Neural progenitor cell (in vitro differentiated cells): ENCODE measurements around the gene PLEKHG4. TPM values are rescaled to one million over a fixed set of nuclear protein-coding genes. Genes with fewer than 3 reads are reported as not detected.
A peak's percentile ranks its signal among the peaks of the same experiment; 100 is the strongest.

Experiments used
- DNase-seq: peaks from one replicate; pipeline ENCODE4 v3.0.0-alpha.2; 2016; ENCODE audit warnings: low spot score
- H2AFZ ChIP-seq: fragments of 200-600 bp; sonication (generic); replicated peaks from 2 replicates; pipeline ENCODE4 v1.6.1; 2016; ENCODE audit warnings: antibody characterized with exemption
- H3F3A ChIP-seq: fragments of 200-600 bp; sonication (generic); 2 replicates; pipeline ENCODE4 v1.6.1; 2016; ENCODE audit warnings: antibody characterized with exemption, low read depth
- H3K27ac ChIP-seq: fragments of 200-600 bp; sonication (generic); 2 replicates; pipeline ENCODE4 v1.5.1; 2016; ENCODE audit warnings: mild to moderate bottlenecking
- H3K27me3 ChIP-seq: fragments of 200-600 bp; sonication (generic); 2 replicates; pipeline ENCODE4 v1.6.1; 2016; ENCODE audit warnings: mild to moderate bottlenecking, moderate library complexity
- H3K36me3 ChIP-seq: fragments of 200-600 bp; sonication (generic); 2 replicates; pipeline ENCODE4 v1.5.1; 2016
- H3K4me1 ChIP-seq: fragments of 200-600 bp; sonication (generic); 2 replicates; pipeline ENCODE4 v1.6.1; 2016; ENCODE audit warnings: mixed run types
- H3K4me2 ChIP-seq: fragments of 200-600 bp; sonication (generic); 2 replicates; pipeline ENCODE4 v1.6.1; 2016
- H3K4me3 ChIP-seq: fragments of 200-600 bp; sonication (generic); 2 replicates; pipeline ENCODE4 v1.5.1; 2016
- H3K79me2 ChIP-seq: fragments of 200-600 bp; sonication (generic); 2 replicates; pipeline ENCODE4 v1.6.1; 2016; ENCODE audit warnings: low read depth
- H3K9ac ChIP-seq: fragments of 200-600 bp; sonication (generic); 2 replicates; pipeline ENCODE4 v1.6.1; 2016
- H3K9me3 ChIP-seq: fragments of 200-600 bp; sonication (generic); 2 replicates; pipeline ENCODE4 v1.5.1; 2016; ENCODE audit warnings: low read depth
- H4K20me1 ChIP-seq: fragments of 200-600 bp; sonication (generic); 2 replicates; pipeline ENCODE4 v1.6.1; 2016; ENCODE audit warnings: low read depth
- H3K27ac Mint-ChIP-seq: 3 replicates; pipeline ENCODE4 v1.8.0; 2021; ENCODE audit warnings: mixed read lengths
- H3K27me3 Mint-ChIP-seq: 2 replicates; pipeline ENCODE4 v1.8.0; 2022; ENCODE audit warnings: low read depth, mild to moderate bottlenecking, inconsistent platforms, moderate library complexity, mixed read lengths; ENCODE audit not compliant: insufficient read depth
- H3K36me3 Mint-ChIP-seq: 3 replicates; pipeline ENCODE4 v1.8.0; 2021; ENCODE audit warnings: mixed read lengths
- H3K4me1 Mint-ChIP-seq: 3 replicates; pipeline ENCODE4 v1.8.0; 2021; ENCODE audit warnings: mixed read lengths
- H3K4me3 Mint-ChIP-seq: 3 replicates; pipeline ENCODE4 v1.8.0; 2021; ENCODE audit warnings: mild to moderate bottlenecking, moderate library complexity, mixed read lengths
- H3K9me3 Mint-ChIP-seq: 3 replicates; pipeline ENCODE4 v1.8.0; 2020; ENCODE audit warnings: mixed read lengths
- EZH2 ChIP-seq: fragments of 200-600 bp; sonication (generic); IDR thresholded peaks from 2 replicates; pipeline ENCODE4 v1.6.1; 2017; ENCODE audit warnings: antibody characterized with exemption, mild to moderate bottlenecking, moderate library complexity
- EZH2phosphoT487 ChIP-seq: fragments of 200-600 bp; sonication (generic); IDR thresholded peaks from 2 replicates; pipeline ENCODE4 v1.6.1; 2017; ENCODE audit warnings: antibody characterized with exemption
- total RNA-seq: library from RNA; depleted of rRNA; stranded (reverse); fragments of >200 nt; gene quantifications from 2 replicates; pipeline ENCODE4 v1.2.3, GENCODE V29; 2015; ENCODE audit warnings: low replicate concordance
- TF ChIP-seq, protein P1 (sequence below): fragments of 200-600 bp; sonication (generic); IDR thresholded peaks from 2 replicates; pipeline ENCODE4 v1.5.1; 2017; ENCODE audit warnings: antibody characterized with exemption, mild to moderate bottlenecking

PLEKHG4 gene
- total RNA-seq, 1 donor from 2014 or later: 4.0 TPM

DNA sequence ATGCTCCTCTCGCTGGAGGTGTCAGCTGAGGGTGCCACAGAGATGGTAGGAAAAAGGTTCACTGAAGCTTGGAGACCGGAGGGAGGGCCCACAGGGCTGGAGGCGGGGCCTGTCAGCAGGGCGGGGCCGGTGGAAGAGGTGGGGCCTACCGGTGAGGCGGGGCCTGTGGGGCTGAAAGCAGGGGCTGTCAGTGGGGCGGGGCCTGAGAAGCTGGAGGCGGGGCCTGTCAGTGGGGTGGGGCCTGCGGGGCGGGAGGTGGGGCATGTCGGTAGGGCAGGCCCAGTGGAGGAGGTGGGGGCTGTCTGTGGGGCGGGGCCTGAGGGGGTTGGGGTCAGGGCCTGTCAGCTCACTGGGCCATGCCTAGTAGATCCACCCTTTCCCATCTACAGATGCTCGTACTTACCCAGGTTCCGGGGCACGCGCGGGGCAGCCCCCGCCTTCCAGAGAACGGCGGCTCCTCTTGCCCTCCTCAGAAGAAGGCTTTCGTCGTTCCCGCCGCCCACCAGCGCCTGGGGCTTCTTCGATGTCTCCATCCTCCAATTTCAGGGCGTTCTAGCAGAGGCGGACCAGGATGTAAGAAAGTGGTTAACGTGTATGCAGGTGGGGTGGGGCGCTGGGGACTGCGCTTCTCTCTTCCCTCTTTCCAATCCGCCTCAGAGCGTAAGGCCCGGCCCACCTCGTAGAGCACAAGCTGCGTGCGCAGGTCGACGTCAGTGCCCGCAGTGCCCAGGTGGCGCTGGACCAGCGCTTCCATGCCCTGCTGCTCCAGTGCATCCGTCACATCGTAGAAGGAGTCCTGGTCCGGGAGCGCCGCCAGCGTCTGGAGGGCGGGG is 42.6 kb upstream of the PLEKHG4 start:
- Mint-ChIP-seq H3K27ac (no peak overlapping the region), H3K4me3 (peak overlapping the region; percentile 5), H3K27me3 (peaks cover 2% of the 10 kb centered on the region), H3K36me3 (no peaks in the 10 kb centered on the region), H3K9me3 (no peaks in the 10 kb centered on the region), H3K4me1 (peaks cover 8% of the 10 kb centered on the region)
- no peaks in the 10 kb centered on the region for H3K4me1 ChIP-seq
- no peak overlapping the region for H3K9ac ChIP-seq
- no peak overlapping the region for H3K4me2 ChIP-seq
- H3K27me3 ChIP-seq: no peaks in the 10 kb centered on the region
- H2AFZ ChIP-seq: no peak overlapping the region
- H3K9me3 ChIP-seq: no peaks in the 10 kb centered on the region
- no peaks in the 10 kb centered on the region for H4K20me1 ChIP-seq
- no peak for TF ChIP-seq EZH2phosphoT487
- H3K4me3 ChIP-seq: no peak overlapping the region
- H3K36me3 ChIP-seq: no peaks in the 10 kb centered on the region
- peak; percentile 59 for DNase-seq
- no peak overlapping the region for H3K27ac ChIP-seq
- no peaks in the 10 kb centered on the region for H3K79me2 ChIP-seq
- H3F3A ChIP-seq: no peaks in the 10 kb centered on the region

GRCh38 chr16:67237396-67238277 is 41.7 kb upstream of the PLEKHG4 start:
- H3K9ac ChIP-seq: no peak overlapping the region
- Mint-ChIP-seq H3K9me3 (no peaks in the 10 kb centered on the region), H3K27me3 (no peaks in the 10 kb centered on the region), H3K36me3 (no peaks in the 10 kb centered on the region), H3K27ac (no peak overlapping the region), H3K4me3 (no peak overlapping the region), H3K4me1 (peaks cover 8% of the 10 kb centered on the region)
- no peak overlapping the region for H2AFZ ChIP-seq
- no peaks in the 10 kb centered on the region for H3K27me3 ChIP-seq
- no peak overlapping the region for H3K4me2 ChIP-seq
- no peaks in the 10 kb centered on the region for H3K4me1 ChIP-seq
- no peaks in the 10 kb centered on the region for H3K79me2 ChIP-seq
- no peak for DNase-seq
- no peak overlapping the region for H3K27ac ChIP-seq
- H3K4me3 ChIP-seq: no peak overlapping the region
- H4K20me1 ChIP-seq: no peaks in the 10 kb centered on the region
- H3K9me3 ChIP-seq: no peaks in the 10 kb centered on the region
- no peaks in the 10 kb centered on the region for H3F3A ChIP-seq
- no peaks in the 10 kb centered on the region for H3K36me3 ChIP-seq
- TF ChIP-seq, protein P1, sequence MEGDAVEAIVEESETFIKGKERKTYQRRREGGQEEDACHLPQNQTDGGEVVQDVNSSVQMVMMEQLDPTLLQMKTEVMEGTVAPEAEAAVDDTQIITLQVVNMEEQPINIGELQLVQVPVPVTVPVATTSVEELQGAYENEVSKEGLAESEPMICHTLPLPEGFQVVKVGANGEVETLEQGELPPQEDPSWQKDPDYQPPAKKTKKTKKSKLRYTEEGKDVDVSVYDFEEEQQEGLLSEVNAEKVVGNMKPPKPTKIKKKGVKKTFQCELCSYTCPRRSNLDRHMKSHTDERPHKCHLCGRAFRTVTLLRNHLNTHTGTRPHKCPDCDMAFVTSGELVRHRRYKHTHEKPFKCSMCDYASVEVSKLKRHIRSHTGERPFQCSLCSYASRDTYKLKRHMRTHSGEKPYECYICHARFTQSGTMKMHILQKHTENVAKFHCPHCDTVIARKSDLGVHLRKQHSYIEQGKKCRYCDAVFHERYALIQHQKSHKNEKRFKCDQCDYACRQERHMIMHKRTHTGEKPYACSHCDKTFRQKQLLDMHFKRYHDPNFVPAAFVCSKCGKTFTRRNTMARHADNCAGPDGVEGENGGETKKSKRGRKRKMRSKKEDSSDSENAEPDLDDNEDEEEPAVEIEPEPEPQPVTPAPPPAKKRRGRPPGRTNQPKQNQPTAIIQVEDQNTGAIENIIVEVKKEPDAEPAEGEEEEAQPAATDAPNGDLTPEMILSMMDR: no peak
- TF ChIP-seq EZH2phosphoT487 (no peak), EZH2 (no peak)

DNA sequence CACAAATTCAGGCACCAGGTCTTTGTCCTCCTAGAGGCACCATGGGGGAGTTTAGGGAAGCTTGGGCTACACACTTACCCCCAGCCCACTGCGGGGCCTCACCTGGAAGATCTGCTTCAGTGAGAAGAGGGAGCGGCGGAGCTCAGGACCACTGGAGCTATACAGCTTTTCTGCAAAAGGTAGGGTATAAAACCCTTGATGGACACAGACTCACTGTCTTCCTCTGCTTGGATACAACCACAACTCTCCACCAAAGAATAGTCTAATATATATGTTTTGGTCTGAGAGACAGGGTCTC is 41.1 kb upstream of the PLEKHG4 start:
- no peaks in the 10 kb centered on the region for H3K36me3 ChIP-seq

More for the DNA sequence above, 41.1 kb upstream of the PLEKHG4 start:
- no peaks in the 10 kb centered on the region for H3K9me3 Mint-ChIP-seq
- no peak overlapping the region for H3K4me3 Mint-ChIP-seq
- Histone ChIP-seq H3K27me3 (no peaks in the 10 kb centered on the region), H3K4me1 (no peaks in the 10 kb centered on the region), H3K27ac (no peak overlapping the region), H3F3A (no peaks in the 10 kb centered on the region), H2AFZ (no peak overlapping the region), H4K20me1 (no peaks in the 10 kb centered on the region), H3K4me3 (no peak overlapping the region), H3K4me2 (no peak overlapping the region), H3K9ac (no peak overlapping the region), H3K9me3 (no peaks in the 10 kb centered on the region), H3K79me2 (no peaks in the 10 kb centered on the region)
- TF ChIP-seq, protein P1: no peak
- no peak for TF ChIP-seq EZH2
- TF ChIP-seq EZH2phosphoT487: no peak
- DNase-seq: no peak
- H3K27ac Mint-ChIP-seq: no peak overlapping the region
- H3K36me3 Mint-ChIP-seq: no peaks in the 10 kb centered on the region
- H3K4me1 Mint-ChIP-seq: peaks cover 8% of the 10 kb centered on the region
- no peaks in the 10 kb centered on the region for H3K27me3 Mint-ChIP-seq
